Colonic mucosa (tissue), 4 donors: ENCODE results near the gene SCARF2. TPM values are rescaled to one million over a fixed set of nuclear protein-coding genes. Genes with fewer than 3 reads are reported as not detected.

ENCODE experiments used
- DNase-seq: peaks from one replicate; pipeline ENCODE4 v3.0.0-alpha.2; 2020
- H3K27ac ChIP-seq: fragments of 200-600 bp; one replicate; pipeline ENCODE4 v1.8.0; 2021
- H3K27me3 ChIP-seq: fragments of 200-600 bp; one replicate; pipeline ENCODE4 v1.8.0; 2021
- H3K36me3 ChIP-seq: fragments of 200-600 bp; one replicate; pipeline ENCODE4 v1.8.0; 2021
- H3K4me1 ChIP-seq: fragments of 200-600 bp; one replicate; pipeline ENCODE4 v1.8.0; 2021; ENCODE audit warnings: mild to moderate bottlenecking
- H3K4me3 ChIP-seq: fragments of 200-600 bp; one replicate; pipeline ENCODE4 v1.8.0; 2021
- H3K9ac ChIP-seq, 2 donors: one replicate each; pipeline ENCODE4 v1.7.0; 2013; ENCODE audit warnings: control low read depth in 2 of 2, low read depth in 2 of 2, low read length in 2 of 2
- H3K9me3 ChIP-seq: fragments of 200-600 bp; one replicate; pipeline ENCODE4 v1.8.0; 2021
- intact Hi-C: fragments of 100-400 bp; cut with DNase I; formaldehyde crosslinking; loops from one replicate; pipeline ENCODE4 v1.14.1; 2022
- total RNA-seq, 2 donors: library from RNA; stranded (reverse); fragmentation: NEBNext Ultra II Directional in 1 of 2; extraction: Animal tissue kit (Norgen Biotek cat#: 25700) in 1 of 2; gene quantifications; one replicate each; pipeline ENCODE4 v1.2.1, GENCODE V29; 2021
- TF ChIP-seq, protein P1 (sequence below): fragments of 200-600 bp; IDR thresholded peaks from one replicate; pipeline ENCODE4 v1.8.0; 2022; ENCODE audit warnings: antibody characterized with exemption, mild to moderate bottlenecking
- donor health status: healthy.
- donor health status: DM: no; HTN: no; CAD: no.
- donor health status: DM: no; HTN: no; CAD: no.

SCARF2 gene
- total RNA-seq, 2 donors from 2014 or later: 0.91 to 3.1 TPM

- Histone ChIP-seq H3K4me1 (peaks cover 3% of the 10 kb centered on the region), H3K9ac (no peak overlapping the region), H3K36me3 (no peaks in the 10 kb centered on the region), H3K27me3 (peaks cover 28% of the 10 kb centered on the region), H3K27ac (no peak overlapping the region), H3K9me3 (no peaks in the 10 kb centered on the region), H3K4me3 (no peak overlapping the region)
- DNase-seq: peak; percentile 18
- intact Hi-C loops: no loop called here
- TF ChIP-seq, protein P1, sequence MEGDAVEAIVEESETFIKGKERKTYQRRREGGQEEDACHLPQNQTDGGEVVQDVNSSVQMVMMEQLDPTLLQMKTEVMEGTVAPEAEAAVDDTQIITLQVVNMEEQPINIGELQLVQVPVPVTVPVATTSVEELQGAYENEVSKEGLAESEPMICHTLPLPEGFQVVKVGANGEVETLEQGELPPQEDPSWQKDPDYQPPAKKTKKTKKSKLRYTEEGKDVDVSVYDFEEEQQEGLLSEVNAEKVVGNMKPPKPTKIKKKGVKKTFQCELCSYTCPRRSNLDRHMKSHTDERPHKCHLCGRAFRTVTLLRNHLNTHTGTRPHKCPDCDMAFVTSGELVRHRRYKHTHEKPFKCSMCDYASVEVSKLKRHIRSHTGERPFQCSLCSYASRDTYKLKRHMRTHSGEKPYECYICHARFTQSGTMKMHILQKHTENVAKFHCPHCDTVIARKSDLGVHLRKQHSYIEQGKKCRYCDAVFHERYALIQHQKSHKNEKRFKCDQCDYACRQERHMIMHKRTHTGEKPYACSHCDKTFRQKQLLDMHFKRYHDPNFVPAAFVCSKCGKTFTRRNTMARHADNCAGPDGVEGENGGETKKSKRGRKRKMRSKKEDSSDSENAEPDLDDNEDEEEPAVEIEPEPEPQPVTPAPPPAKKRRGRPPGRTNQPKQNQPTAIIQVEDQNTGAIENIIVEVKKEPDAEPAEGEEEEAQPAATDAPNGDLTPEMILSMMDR: no peak
Measured at GRCh38 chr22:20423008-20423905, 14.4 kb downstream of the SCARF2 start.

- H3K9ac ChIP-seq: no peak overlapping the region
- peaks cover 7% of the 10 kb centered on the region for H3K4me1 ChIP-seq
- no peak overlapping the region for H3K4me3 ChIP-seq
- TF ChIP-seq, protein P1: no peak
- no peak for DNase-seq
- H3K27me3 ChIP-seq: peaks cover 24% of the 10 kb centered on the region
- intact Hi-C loops: no loop called here
- no peaks in the 10 kb centered on the region for H3K36me3 ChIP-seq
- no peak overlapping the region for H3K27ac ChIP-seq
- no peaks in the 10 kb centered on the region for H3K9me3 ChIP-seq
Measured at GRCh38 chr22:20422271-20423007, 15.2 kb downstream of the SCARF2 start.

DNA sequence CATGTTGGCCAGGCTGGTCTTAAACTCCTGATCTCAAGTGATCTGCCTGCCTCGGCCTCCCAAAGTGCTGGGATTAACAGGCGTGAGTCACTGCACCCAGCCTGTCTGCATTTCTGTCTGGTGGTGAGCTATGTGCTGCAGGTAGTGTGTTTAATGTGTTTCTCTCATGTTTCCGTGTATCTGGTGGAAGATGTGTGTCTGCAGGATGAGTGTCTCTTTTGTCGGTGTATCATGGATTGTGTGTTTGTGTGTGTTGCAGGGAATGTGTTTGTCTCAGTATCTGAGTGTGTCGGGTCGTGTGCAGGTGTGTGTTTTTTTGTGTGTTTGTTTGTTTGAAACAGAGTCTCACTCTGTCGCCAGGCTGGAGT lies 16.1 kb downstream of the SCARF2 start:
- Histone ChIP-seq H3K36me3 (no peaks in the 10 kb centered on the region), H3K9me3 (no peaks in the 10 kb centered on the region), H3K4me1 (peaks cover 7% of the 10 kb centered on the region), H3K27ac (no peak overlapping the region), H3K27me3 (peaks cover 15% of the 10 kb centered on the region), H3K9ac (no peak overlapping the region), H3K4me3 (no peak overlapping the region)
- TF ChIP-seq, protein P1: no peak
- no peak for DNase-seq
- intact Hi-C loops: no loop called here

GRCh38 chr22:20420157-20420842 lies 17.3 kb downstream of the SCARF2 start:
- no peak overlapping the region for H3K9ac ChIP-seq
- peaks cover 7% of the 10 kb centered on the region for H3K4me1 ChIP-seq
- TF ChIP-seq, protein P1: no peak
- H3K4me3 ChIP-seq: no peak overlapping the region
- H3K27ac ChIP-seq: no peak overlapping the region
- intact Hi-C loops: no loop called here
- H3K36me3 ChIP-seq: no peaks in the 10 kb centered on the region
- peaks cover 5% of the 10 kb centered on the region for H3K27me3 ChIP-seq
- no peak for DNase-seq
- no peaks in the 10 kb centered on the region for H3K9me3 ChIP-seq

- no peak for DNase-seq
- Histone ChIP-seq H3K27me3 (no peaks in the 10 kb centered on the region), H3K36me3 (no peaks in the 10 kb centered on the region), H3K27ac (no peak overlapping the region), H3K4me3 (no peak overlapping the region), H3K4me1 (peaks cover 7% of the 10 kb centered on the region), H3K9ac (no peak overlapping the region), H3K9me3 (no peaks in the 10 kb centered on the region)
- intact Hi-C loops: loop anchor here (2.0 to 10.0 kb wide), 2 partner anchors 37 to 155 kb away; no protein-coding TSS in a partner anchor
- TF ChIP-seq, protein P1: no peak
Measured at GRCh38 chr22:20419664-20419951, 18.0 kb downstream of the SCARF2 start.
